GM12875 (cell line): ENCODE data around the gene HBS1L.

ENCODE experiments used
- H3K4me3 ChIP-seq: one replicate; pipeline ENCODE4 v1.5.1; 2011; ENCODE audit warnings: low read depth, low read length, control low read depth
- CTCF ChIP-seq: IDR thresholded peaks from 2 replicates; pipeline ENCODE4 v1.5.1; 2011; ENCODE audit warnings: low read depth, mild to moderate bottlenecking, control low read depth, inconsistent platforms, low read length, moderate library complexity, borderline replicate concordance; ENCODE audit not compliant: insufficient read depth

HBS1L gene

DNA sequence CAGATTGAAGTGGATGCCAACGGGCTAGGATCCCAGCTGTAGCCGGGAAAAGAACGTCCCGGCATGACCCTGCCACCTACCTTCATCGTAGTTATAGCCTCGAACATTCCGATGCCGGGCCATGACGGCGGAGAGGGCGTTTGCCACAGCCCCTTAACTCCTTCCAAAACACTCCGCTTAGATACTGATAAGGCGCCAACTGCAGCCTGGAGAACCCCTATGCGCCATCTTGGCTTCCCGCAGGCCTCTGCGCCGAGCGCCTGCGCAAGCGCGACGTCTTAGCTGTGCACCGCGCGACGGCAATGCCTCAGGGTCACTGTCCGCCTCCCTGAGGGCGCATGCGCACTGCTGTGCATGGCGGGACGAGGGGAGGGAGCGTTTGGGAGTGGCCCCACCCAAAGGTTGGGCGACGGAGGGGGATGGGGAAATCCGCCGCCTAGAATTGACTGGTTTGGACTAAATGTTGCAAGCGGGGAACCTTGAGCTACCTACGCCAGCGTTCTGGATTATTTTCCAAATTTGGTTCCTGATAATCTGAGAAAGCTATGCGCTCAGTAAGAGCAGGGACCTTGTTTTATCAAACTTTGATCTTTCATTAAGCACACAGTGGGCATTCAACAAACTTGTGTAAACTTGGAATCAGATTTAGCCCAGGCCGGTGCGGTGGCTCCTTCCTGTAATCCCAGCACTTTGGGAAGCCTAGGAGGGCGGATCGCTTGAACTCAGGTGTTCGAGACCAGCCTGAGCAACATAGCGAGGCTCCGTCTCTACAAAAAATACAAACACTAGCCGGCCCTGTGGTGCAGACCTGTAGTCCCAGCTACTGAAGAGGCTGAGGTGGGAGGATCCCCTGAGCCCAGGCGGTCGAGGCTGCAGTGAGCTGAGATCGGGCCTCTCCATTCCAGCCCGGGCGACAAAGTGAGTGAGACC is at the start of gene HBS1L:
TSS of gene HBS1L (minus strand) at position 254 of the 930 bp plus-strand sequence. CDS start at position 123, 131 bp downstream.
- no peak for TF ChIP-seq CTCF
- peak within 1 kb of the TSS; percentile 56 for H3K4me3 ChIP-seq

- no peak overlapping the region for H3K4me3 ChIP-seq
- no peak for TF ChIP-seq CTCF
These were observed 49.6 kb upstream of the HBS1L start for GRCh38 chr6:135104199-135104598.

DNA sequence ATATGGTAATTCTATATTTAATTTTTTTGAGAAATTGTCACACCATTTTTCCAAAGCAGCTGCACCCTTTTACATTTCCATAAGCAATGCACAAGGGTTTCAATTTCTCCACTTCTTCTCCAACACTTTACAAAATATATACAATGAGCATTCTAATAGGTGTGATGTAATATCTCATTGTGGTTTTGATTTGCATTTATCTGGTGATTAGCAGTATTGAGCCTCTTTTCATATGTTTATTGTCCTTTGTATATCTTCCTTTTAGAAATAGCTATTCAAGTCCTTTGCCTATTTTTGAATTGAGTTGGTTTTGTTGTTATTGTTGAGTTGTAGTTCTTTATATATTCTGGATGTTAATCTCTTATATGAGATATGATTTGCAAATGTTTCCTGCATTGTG is 47.6 kb upstream of the HBS1L start:
- H3K4me3 ChIP-seq, result no peak overlapping the region
- TF ChIP-seq CTCF, result no peak

DNA sequence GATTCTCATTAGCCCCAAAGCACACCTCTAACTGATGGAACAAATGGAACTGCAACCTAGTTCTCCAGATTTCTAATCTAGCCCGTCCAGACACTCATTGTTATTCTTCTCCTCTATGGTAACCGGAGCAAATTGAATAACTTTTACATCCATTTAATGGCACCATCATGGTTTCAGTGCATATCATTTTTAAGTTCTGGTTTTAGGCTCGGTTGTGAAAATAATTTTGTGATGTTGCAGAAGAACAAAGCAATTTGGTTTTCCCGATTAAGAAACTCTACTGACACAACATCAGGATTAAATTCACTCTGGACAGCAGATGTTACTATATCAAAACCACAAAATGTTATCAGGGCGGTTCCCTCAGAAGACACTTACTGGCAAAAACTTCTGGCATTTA is 42.5 kb upstream of the HBS1L start:
- no peak for TF ChIP-seq CTCF
- H3K4me3 ChIP-seq, result no peak overlapping the region

GRCh38 chr6:135096403-135097130 is 41.9 kb upstream of the HBS1L start:
- no peak for TF ChIP-seq CTCF
- H3K4me3 ChIP-seq, result no peak overlapping the region

- TF ChIP-seq CTCF, result no peak
- H3K4me3 ChIP-seq, result no peak overlapping the region
These were observed 41.1 kb upstream of the HBS1L start for GRCh38 chr6:135095716-135096115.

DNA sequence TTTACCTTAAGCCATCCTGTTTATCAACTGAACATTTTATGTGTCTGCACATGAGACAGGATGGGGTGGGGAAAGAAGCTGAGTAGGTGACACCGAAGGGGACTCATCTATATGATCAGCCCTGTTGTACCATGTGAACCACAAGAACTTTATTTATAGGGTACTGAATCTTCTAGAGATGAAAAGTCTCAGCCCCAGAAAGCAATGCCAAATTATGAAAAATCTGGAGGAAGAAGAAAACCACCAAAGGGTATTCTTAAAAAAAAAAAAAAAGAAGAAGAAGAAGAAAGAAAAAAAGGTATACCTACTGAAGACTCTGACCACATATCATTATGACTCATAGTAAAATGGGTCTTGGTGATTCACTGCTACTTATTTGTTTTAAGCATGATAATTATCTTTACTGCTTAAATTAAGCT is 39.8 kb upstream of the HBS1L start:
- no peak for TF ChIP-seq CTCF
- no peak overlapping the region for H3K4me3 ChIP-seq
